ENCODE data around the gene SOWAHA.
"Not testable (repeated sequence)": the region's sequence is repeated elsewhere in the genome, so short reads cannot be mapped to it uniquely, and the experiment has no call there.

The SOWAHA gene

DNA sequence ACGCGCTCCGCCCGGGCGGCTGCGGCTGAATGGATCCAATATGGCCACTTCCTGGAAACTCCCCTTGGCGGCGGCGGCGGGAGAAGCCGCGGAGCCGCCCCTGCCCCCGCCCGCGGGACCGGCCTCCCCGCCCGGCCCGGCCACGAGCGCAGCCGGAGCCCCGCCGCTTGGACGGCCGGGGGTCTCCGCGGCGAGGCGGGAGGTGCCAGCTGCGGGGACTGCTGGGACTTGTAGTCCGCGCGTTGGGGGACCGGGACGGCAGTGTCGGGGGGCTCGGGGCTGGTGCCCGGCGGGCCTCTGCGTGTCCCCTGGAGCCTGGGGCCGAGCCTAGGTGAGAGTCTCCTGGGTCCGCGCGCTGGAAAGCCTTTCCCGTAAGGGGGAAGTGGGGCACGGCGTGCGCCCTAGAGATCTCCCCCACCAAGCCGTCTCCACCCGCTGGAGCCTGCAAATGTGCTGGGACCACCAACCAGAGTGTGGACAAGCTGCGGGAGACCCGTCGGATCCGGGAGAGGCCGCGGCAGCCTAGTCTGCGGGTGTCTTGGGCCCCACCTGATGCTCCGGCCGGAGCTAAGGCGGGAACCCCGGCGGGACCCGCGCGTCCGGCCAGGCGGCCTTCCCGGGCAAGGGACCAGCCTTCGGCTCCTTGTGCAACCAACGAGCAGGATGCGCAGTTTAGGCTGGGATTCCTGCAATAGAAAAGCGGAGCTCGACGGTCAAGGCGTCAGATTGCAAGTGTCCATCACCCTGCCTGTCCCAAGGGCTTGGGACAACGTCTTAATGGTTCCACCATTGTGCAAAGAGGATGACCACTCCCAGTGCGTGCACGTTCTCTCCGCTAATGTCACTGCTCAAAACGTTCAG is 35.7 kb upstream of the SOWAHA start, which contains the start of gene SEPTIN8:
Gene SEPTIN8, minus strand, starts transcription at position 31 of the 861 bp plus-strand sequence. CDS start 102 bp downstream, outside the sequence.
- DNase-seq (ENCODE audit: low read depth): peak; percentile 9

DNA sequence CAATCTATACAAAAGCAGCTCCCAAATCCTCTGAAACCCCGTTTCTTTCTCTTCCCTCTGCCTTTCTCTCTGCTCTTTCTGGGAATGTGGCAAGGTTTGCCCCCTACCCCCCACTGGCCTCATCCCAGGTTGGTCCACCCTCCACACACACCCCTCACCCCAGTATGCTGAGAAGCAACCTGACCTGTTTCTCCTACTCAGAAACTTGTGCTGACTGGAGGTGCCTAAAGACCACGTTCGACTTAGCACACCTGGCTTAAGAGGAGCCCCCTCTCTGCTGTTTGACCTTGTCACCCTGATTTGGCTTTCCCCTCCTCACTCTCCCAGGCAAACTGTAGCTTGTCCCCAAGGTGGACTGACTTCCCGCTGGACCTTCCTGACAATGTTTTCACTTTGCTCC is 35.0 kb upstream of the SOWAHA start:
- DNase-seq (ENCODE audit: low read depth): no peak

DNA sequence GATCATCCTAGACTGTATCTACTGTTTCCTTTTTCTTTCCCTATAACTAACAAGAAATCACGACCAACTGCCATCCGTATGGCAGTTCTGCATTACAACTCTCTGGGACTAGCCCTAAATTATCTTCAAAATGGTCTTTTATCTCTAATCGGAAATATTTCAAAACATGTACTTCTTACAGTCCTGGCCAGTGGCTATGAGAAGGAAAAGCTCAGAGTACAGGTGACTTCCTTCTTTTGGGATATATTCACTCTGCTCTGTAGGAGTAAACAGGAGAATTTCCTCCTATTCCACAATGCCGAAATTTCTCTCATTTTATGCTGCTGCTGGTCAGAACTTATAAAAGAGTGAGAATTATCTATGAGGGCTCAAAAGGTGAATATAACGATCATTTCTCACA is 34.2 kb upstream of the SOWAHA start:
- no peak for DNase-seq (ENCODE audit: low read depth)

GRCh38 chr5:132779961-132780360 is 33.1 kb upstream of the SOWAHA start:
- no peak for DNase-seq (ENCODE audit: low read depth)

- no peak for DNase-seq (ENCODE audit: low read depth)
Measured at GRCh38 chr5:132780577-132780976, 32.5 kb upstream of the SOWAHA start.

- no peak for DNase-seq (ENCODE audit: low read depth)
Measured at GRCh38 chr5:132781029-132781428, 32.1 kb upstream of the SOWAHA start.

DNA sequence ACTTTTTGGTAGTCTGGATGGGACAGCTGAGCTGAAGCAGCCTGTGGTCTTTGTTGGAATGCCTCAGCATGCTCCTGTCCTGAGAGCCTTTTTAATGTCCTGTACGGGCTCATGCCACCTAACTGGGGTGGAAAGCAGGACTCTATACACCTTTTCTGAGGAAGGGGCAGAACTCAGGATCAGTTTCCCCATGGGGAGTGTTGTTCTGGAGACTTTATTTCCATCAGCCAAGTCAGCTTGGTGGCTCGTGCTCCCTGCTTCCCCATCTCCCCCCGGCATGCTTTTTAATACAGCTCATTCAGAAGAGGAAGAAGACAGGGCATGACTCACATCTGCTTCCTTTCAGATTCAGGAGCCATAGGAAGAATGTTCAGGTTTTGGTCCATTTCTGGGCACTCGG is 31.0 kb upstream of the SOWAHA start:
- no peak for DNase-seq (ENCODE audit: low read depth)

DNA sequence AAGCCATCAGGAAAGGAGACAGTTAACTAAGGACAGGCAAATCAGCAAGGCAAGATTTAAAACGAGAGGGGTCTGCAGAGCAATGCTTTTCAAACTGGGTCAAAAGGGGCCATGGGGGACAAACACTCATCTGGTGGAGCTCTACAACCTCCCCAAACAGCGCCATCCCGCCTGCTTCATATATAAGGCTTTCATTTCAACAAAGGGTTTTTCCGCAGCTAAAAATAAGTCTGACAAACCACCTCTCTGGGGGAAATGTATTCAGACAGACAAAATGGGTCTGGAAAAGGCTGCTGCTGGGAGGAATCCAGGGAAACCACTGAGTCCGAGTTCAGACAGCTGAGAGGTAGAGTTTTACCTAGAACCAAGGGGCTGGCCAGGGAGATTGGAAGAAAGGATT is 27.7 kb upstream of the SOWAHA start:
- DNase-seq (ENCODE audit: low read depth): no peak

- DNase-seq (ENCODE audit: low read depth): no peak
Measured at GRCh38 chr5:132785864-132786263, 27.2 kb upstream of the SOWAHA start.

DNA sequence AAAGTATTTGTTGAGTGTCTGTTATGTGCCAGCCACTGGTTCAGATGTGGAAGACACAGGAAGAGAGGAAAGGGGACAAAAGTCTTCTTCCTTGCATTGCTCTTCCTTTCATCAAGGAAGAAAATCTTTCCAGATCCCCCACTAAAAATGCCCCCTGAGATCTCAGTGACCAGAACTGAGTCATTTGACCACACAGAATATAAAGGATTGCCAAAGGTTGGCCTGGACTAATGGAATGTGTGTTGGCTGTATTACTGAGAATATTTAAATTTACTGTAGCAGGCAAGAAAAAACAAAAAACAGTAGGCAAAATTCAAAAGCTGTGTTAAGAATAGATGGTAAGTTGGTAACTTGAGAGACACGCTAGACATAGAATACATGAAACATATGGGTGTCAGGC is 26.0 kb upstream of the SOWAHA start:
- no peak for DNase-seq (ENCODE audit: low read depth)

DNA sequence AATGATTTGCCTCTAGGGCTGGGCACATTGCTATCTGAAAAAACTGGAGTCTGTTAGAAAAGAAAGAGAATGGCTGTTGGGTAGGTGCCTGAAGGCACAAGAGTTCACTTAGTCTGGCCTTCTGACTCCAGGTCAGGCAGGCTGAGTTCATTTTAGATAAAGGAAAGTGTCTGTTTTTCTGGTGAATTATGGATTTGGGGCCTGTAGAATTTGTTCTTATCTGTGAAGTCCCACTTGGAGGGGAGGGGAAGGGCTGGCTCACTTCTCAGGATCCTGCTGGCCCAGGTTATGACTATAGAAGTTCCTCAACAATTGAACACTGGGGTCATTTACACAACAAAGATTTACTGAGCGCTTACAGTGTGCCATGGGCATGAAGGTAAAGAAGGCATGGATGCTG is 24.6 kb upstream of the SOWAHA start:
- DNase-seq (ENCODE audit: low read depth): no peak

DNA sequence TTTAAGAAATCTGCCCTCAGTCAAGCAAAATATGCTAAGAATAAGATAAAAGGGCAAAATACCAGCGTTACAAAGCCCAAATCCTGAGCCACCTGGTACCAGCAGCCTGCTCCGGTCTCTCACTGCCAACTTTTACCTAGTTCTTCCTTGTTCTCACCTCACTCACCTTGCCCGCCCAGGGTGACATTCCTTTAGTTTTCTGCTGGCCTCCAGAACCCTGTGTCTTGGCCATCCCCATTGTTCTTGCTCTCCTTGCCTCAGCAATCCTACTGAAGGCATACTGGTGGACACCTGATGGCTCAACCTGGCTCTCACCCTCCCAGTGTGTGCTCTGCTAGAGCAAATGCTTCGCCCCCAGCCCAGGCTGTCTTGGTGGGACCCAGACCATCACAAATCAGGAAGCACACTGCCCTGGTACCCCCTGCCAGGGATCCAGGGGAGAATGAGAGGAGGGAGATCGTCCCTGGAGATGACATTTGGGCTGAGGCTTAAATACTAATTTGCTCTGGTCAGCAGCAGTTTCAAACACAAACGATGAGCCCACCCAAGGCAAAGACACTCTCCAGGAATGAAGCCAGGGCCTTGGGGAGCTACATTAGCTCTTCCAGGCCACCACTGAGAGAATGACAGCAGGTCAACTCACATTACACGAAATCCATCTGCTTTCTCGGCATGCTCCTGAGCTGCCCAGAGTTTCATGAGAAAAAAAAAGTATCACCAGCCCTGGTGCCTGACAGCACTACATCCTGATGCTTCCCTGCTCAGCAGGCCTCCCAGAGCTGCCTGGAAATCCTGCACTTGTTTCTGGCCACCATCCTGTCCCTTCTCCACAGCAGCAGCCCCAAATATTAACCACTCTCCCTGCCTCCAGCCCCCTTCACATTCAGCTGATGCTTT is 23.9 kb upstream of the SOWAHA start:
- no peak for DNase-seq (ENCODE audit: low read depth)

DNA sequence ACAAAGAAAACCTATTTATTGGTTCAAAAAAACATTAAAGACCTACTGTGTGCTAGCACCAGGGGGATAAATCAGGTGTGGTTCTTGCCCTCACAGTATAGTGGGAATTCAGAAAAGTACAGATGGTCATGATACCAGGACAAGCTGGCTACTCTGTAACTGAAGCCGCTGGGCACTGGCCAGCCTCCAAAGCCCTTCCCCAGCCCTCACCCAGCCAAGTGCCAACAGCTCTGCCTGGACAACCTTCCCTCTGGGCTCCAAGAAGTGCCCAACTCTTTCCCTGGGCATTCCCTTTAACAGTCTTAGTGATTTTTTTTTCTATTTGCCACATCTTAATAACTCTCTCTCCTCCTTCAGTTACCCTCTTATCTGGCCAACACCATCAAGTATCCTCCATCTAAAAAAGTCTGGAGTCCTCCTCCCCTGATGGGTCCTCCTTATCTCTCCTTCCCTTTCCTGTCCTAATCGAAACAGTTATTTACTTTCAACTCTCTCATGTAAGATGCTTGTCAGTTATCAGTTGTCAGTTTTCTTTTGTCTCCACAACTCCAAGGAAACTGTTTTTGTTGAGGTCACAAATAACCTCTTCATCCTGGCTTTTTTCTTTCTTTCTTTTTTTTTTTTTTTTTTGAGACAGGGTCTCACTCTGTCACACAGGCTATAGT is 22.8 kb upstream of the SOWAHA start:
- DNase-seq (ENCODE audit: low read depth): no peak

DNA sequence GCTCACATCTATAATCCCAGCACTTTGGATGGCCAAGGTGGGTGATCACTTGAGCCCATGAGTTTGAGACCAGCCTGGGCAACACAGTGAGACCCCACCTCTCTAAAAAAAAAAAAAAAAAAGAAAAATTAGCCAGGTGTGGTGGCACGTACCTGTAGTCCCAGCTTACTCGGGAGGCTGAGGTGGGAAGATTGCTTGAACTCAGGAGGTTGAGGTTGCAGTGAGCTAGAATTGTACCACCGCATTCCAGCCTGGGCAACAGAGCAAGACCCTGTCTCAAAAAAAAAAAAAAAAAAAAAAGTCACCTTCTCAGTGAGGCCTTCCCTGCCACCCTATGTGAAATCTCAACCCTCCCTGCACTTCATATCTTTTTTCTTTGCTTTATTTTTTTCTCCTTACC is 22.1 kb upstream of the SOWAHA start:
- DNase-seq (ENCODE audit: low read depth): no peak

DNA sequence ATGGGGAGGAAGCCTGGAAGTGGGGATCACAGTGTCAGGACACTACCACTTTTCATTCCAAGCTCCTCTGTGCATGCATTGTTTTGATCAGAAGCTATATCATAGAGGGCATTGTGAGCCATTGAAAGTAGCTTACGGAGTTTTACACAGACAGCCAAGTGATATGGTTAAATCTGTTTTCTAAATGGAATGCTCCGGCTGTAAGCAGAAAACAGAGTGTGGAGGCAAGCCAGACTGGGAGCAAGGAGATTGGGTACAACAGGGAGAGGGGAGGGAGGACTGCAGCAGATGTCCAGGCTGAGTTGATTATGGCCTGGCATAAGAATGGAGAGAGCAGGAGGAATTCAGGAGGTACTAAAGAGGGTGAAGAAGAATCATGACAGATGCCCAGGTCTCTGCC is 15.5 kb upstream of the SOWAHA start:
- DNase-seq (ENCODE audit: low read depth): no peak

DNA sequence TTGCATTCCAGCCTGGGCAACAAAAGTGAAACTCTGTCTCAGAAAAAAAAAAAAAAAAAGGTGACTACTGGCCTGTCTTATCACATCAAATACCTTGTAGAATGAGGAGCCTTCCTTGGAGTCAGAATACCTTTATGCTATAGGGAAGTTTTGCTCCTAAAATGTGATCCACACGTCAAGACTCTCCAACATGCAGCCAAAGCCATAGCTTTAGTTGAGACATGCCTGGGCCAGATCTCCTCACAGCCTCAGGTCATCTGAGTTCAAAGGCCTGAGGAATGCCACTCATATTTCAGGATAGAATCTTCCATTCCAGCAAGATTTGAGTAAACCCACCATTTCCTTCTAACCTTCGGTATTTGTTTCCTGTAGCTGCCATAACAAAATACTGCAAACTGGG is 13.7 kb upstream of the SOWAHA start:
- DNase-seq (ENCODE audit: low read depth): no peak

DNA sequence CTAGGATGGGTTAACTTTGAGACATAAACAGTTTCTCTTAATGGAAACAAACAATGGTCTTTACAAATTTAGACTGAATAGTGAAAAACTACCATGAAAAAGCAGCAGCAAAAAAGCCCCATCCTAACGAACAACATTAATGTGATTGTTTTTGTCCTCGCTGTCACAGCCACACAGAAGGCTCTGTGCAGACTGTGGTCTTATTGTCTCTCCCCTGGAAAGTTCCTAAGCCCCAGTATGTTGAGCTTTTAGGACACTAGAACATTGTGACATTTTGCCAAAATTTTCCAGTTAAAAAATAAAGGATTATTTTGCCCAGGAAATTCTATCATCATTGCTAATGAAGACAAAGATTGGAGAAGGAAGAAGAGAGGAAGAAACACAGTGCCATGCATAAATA is 12.6 kb upstream of the SOWAHA start:
- DNase-seq (ENCODE audit: low read depth): no peak

DNA sequence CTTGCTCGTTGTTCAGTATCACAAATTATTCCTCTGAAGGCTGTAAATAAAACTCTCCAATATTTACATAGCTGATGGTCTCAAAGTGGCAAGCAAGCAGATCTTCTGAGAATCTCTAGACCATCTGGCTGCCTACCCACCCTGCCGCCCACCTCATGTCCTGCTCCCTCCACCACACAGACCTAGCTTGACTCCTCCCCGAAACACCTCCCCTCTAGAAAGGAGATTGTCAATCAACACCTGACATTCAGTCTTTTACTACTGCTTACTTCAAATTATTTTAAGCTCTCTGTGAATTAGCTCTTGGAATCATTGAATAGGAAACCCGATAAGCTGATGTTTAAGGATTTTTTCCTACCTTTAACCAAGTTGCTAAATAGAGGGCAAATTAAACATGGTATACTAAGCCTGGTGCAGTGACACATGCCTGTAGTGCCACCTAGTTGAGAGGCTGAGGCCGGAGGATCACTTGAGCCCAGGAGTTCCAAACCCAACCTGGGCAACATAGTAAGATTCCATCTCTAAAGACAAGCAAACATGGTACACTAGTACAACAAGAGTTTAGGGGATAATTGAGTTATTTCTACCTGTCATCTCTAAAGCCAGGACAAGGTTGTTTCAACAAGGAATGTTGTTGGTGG is 10.9 kb upstream of the SOWAHA start:
- no peak for DNase-seq (ENCODE audit: low read depth)

- DNase-seq (ENCODE audit: low read depth): not testable (repeated sequence)
Measured at GRCh38 chr5:132802685-132803066, 10.4 kb upstream of the SOWAHA start.

DNA sequence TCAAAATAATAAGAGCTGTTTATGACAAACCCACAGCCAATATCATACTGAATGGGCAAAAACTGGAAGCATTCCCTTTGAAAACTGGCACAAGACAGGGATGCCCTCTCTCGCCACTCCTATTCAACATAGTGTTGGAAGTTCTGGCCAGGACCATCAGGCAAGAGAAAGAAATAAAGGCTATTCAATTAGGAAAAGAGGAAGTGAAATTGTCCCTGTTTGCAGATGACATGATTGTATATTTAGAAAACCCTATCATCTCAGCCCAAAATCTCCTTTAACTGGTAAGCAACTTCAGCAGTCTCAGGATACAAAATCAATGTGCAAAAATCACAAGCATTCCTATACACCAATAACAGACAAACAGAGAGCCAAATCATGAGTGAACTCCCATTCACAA is 8.9 kb upstream of the SOWAHA start:
- not testable (repeated sequence) for DNase-seq (ENCODE audit: low read depth)

GRCh38 chr5:132805872-132806271 is 7.2 kb upstream of the SOWAHA start:
- not testable (repeated sequence) for DNase-seq (ENCODE audit: low read depth)

- DNase-seq (ENCODE audit: low read depth): not testable (repeated sequence)
Measured at GRCh38 chr5:132806804-132807162, 6.3 kb upstream of the SOWAHA start.

Data from stimulated activated CD8-positive, alpha-beta memory T cell treated with anti-CD3 and anti-CD28 coated beads, Interleukin-4, amount 100 ng/mL, for 24 hours (primary cell).